ENCODE results near the gene PAX8.

The PAX8 gene

GRCh38 chr2:113264713-113265403 lies 13.9 kb downstream of the PAX8 start:
- DNase-seq = no peak

GRCh38 chr2:113263546-113263945 lies 15.2 kb downstream of the PAX8 start:
- no peak for DNase-seq

GRCh38 chr2:113260991-113261390 lies 17.7 kb downstream of the PAX8 start:
- DNase-seq = no peak

GRCh38 chr2:113258471-113259147 lies 20.1 kb downstream of the PAX8 start:
- DNase-seq = no peak

- DNase-seq = no peak
Measured at GRCh38 chr2:113257516-113258264, 21.0 kb downstream of the PAX8 start.

- no peak for DNase-seq
Measured at GRCh38 chr2:113255140-113256070, 23.3 kb downstream of the PAX8 start.

DNA sequence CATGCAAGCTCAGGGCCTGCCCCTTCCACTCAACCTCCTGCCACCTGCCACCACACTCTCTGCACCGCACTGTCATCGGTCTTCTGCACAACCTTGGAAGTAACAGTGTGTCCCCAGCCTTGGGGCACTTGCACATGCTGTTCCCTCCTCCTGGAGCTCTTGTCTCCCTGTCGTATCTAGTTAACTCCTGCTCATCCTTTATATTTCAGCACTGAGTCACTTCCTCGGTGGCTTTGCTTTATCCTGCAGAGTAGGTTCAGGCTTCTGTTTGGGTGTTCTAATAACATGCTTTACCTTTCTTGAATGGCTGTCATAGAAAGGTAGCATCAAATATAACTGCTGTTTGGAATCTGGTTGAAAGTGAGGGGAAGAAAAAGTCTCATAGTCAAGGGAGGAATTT lies 25.3 kb downstream of the PAX8 start:
- DNase-seq = no peak

DNA sequence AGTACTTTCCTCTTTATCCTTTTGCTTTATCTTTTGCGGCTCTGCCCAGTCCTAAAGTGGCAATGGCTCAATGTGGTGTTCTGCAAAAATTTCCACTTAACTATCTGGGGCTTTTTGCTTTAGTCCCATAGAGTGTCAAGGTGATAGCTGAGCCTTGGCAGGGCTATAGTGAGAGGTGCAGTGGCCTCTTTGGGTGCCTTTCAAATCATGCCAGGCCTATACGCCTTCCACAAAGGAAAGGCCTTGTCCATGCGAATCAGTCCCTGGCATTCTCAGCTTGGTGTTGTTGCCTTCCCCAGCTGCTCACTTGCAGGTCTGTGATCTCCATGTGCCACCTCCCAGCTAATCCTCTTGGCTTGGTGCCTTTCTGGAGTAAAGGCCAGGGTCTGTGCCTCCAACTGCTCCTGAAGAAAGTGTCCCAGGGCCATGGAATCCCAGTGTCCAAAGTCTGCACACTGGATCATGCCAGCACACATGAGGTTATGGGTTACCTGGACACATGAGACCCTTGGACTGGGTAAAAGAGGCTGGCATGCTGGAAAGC lies 26.6 kb downstream of the PAX8 start:
- DNase-seq = no peak

DNA sequence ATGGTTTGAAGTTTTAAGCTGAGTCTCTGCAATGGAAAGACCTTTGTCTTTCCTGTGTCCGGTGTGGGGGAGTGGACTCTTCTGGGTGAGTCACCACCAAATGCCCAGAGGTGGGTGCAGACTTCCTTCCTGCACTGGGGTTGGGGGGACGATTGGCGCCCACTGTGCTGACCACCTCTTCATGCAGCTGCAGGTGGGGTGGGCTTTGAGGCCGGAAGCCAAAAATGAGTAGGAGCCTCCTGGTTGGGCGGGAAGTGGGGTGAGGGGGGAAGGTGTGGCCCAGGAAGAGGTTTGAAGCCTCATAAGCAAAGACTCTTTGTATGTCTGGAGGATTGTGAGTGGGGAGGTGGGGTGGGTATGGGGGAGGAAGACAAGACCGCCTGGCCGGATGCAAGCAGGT lies 27.6 kb downstream of the PAX8 start:
- DNase-seq = peak; percentile 48

DNA sequence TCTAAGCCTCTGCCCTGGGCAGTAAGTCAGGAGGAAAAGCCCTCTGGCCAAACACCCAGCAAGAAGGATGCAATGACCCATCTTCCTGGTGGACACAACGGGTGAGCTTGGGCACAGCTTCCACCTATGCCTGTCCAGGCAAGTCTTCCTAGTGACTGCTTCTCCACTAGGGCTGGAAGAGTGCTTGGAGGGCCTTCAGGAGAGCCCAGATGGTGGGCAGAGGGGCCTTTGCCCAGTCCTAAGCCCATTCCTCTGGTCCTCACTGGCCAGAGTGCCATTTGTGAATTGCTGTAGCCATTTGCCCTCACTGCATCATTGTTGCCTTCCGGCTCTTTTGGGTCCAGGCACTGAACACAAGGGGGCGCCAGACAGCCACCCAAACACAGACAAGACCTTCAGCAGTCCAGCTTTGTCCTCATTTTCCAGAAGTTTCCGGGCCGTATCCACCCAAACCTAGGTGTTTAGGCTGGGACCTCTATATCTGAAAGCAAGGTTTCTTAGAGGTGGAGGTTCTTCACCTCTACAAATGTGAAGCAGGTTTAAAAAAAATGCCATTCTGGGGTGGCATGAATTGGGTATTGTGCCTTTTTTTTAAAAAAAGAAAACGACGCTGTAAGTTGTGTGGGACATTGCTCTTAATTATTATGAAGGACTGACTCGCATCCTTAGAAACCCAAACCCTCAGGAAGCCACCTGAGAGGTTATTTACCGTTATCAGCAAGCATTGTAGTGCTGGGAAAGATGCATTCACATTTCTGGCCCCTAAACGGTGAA lies 29.5 kb downstream of the PAX8 start:
- peak; percentile 84 for DNase-seq

- no peak for DNase-seq
Measured at GRCh38 chr2:113246606-113247005, 32.1 kb downstream of the PAX8 start.

- DNase-seq = no peak
Measured at GRCh38 chr2:113245276-113245711, 33.4 kb downstream of the PAX8 start.

DNA sequence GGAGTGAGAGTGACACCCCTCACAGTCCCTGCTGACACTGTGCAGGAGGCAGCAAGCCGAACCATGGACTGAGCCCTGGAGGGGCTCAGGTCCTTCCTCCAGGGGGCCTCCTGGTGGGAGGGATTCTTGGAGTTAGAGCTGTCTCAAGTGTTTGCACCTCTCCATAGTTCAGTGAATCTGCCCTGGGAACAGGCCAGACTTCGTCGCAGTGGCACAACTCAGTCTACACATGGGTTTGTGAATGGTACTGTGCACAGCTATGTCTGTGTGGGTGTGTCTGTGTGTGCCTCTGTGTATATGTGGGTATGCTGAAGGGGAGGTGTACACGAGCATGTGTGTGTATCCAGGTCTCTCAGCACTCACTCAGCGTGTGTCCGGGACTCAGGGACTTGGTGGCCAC lies 36.4 kb downstream of the PAX8 start:
- DNase-seq = no peak

- peak; percentile 78 for DNase-seq
Measured at GRCh38 chr2:113240915-113241911, 37.5 kb downstream of the PAX8 start.

DNA sequence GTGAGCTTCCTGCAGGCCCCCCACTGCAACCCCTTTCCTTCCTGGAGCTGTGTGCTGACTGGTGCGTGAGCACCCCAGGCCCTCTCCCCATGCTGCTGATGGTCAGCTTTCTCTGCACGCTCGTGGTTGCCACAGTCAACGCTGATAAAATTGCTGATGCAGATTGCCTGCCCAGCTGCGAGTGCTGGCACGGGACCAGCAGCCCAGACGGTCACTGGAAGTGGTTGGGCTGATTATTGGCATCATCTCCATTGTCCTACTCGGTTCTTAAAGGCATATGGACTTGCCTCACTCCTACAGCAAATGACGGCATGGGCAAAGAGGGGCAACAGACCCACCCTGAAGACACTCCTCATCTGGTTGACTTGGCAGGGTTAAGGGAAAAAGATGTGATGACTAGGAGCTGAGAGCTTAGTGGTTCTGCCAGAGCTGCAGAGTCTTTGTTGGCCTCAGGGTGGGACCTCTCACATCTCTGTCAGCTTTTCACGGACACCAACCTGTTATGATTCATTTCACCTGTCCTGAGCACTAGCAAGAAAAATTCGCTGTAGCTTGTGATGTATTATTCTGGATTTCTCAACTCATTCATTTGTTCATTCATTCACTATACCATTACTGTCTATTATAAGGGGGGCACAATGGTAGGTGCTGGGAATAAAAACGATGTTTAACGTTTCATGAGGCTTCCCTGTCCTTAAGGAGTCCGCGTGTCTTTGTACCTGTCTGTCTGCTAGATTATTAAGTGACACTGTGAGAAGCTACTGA lies 38.4 kb downstream of the PAX8 start:
- DNase-seq = no peak

GRCh38 chr2:113238871-113239839 lies 39.6 kb downstream of the PAX8 start:
- no peak for DNase-seq

DNA sequence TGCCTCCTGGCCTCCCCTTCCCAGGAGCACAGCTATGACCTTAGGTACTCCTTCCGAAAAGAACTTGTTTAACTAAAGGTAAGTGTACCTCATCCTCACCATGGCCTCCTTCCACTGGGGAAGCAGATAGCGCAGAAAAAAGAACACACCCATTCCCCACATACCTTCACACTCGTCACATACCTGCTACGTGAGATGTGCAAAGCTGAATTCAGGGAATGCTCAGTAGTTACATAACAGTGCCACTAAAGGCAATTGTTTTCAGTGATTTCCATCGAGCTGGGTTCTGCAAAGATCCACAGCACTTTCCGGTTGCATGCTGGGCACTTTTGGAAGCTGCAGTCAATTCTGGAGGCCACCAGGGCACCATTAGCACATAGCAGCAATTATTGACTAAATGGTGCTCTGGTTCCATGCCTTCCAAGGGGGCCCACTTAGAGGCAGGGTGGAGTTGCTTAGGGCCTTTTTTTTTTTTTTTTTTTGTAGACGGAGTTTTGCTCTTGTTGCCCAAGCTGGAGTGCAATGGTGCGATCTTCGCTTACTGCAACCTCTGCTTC lies 41.0 kb downstream of the PAX8 start:
- no peak for DNase-seq

All from stimulated activated CD8-positive, alpha-beta memory T cell treated with anti-CD3 and anti-CD28 coated beads, Interleukin-4, amount 100 ng/mL, for 48 hours (primary cell).